ENCODE results near the gene HOXA6.
A peak's percentile ranks its signal among the peaks of the same experiment; 100 is the strongest.

The HOXA6 gene

DNA sequence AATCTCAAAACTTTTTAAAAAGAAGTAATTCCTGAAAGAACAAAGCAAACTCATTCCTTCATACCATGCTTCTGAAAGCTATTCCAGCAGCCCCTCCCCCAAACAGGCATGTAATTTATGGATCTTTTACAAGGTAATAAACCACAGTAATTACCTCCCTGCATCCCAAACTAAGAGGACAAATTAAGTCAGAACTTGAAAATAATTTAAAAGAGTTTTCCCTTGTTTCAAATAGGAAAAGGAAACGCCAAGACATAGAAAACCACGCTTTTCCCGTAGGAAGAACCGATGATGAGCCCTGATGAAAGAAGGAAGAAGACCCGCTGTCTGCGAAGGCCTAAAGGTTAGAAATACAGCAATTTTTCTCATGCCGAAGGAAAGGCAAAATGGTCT lies 25.9 kb downstream of the HOXA6 start:
- DNase-seq, result no peak

DNA sequence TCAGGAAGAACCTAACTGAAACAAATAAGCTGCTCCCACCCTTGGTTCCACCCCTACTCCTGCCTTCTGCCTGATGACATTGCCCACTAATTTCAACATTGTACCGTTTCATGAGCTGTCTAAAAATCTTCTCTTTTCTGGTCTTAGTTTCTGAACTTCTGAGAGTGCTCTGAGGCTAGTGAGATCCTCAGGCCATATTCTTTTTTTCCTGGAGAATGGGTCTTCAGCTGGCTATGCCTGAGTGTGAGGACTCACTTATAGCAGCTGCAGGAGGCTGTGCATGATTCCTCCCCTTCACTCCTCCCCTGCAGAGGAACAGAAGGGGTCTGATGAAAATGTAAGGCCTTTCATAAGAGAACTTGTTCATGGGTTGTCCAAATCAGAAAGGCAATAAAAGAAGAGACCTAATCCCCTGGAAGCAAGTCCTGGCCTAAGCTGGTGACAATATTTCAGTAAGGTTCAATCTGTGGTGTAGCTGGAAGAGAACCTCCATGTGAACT lies 28.1 kb downstream of the HOXA6 start:
- DNase-seq, result no peak

DNA sequence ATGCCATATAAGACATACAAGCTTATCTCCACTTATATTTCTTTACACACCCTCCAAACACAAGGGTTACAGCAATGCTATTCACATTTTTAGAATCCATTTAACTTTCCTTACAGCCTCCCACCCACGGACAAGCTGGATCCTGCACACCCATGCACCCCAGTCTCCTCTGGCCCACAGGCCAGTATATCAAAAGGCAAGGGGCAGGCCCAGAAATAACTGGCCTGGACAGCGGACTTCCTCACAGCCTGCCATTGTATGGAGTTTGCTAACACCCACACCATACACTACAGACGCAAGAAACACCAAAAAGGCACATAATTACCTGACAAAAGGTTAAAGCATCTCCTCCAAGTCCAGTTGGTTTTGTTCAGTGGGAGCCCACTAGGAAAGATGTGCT lies 29.0 kb downstream of the HOXA6 start:
- no peak for DNase-seq

DNA sequence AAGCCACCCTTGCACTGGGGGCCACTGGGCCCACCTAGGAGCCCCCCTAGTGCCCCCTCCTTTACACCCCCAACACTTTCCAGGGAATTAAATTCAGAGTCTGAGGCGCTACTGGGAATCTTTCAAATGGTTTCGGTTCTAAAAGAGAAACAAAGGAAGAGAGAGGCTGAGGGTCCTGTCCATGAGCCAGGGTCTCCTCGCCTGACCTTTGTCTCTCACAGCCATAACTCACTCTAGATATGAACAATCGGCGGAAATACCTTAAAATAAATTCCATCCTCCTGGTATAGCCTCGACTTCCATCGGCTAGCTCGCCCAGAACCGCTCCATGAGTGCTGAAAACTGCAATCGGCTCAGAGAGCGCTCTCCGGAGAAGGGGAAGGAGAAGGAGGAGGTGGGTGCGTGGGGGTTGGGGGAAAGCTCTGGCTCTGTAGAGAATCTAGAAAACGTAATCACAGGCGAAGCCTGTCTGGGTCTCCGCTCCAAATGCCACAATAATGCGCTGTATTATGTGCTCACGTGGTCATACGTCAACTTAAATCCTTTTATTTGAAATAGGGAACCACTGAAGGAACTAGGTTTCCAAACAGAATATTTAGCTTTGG lies 29.6 kb downstream of the HOXA6 start:
- DNase-seq, result no peak

DNA sequence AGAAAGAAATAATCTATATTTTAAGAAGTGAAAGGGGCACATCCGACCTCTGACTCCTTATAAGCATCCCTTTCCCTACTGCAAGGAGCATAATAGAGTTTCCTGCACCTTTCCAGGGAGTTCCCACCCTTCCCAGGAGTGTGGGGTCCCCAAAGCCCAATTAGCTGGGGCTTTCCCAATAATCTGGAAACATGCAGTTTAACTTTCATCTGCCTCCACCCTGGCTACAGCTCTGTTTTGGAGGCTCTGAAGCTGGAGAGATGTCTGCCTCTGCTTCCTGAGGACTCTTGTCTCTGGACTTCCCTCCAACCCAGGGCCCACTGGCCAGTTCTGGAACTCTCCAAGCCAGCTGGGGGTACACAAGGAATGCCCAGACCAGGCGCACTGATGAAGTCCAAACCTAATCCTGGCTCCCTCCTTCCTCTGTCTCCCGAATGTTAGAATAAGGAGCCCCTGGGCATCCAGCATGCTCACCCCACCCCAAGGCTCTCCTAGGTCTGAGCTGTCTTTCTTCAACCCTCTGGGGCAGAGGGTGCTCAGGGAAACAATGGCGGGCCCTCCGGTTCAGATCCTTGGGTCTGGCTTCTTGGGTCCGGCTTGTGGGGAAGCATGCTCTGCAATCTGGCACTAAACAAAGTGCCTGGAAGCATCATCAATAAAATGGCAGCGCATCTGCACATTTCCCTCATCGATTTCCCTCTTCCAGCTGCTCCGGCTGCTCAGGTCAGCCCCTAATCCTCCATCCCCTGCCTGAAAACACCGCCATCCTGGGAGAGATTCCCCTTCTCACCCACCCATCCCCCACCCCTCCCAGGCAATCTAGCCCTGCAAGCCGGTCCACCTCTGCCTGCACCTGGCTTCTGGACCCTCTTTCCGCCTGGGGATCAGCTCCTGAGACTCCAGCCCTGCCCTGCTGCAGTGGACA lies 30.4 kb downstream of the HOXA6 start:
- no peak for DNase-seq

DNA sequence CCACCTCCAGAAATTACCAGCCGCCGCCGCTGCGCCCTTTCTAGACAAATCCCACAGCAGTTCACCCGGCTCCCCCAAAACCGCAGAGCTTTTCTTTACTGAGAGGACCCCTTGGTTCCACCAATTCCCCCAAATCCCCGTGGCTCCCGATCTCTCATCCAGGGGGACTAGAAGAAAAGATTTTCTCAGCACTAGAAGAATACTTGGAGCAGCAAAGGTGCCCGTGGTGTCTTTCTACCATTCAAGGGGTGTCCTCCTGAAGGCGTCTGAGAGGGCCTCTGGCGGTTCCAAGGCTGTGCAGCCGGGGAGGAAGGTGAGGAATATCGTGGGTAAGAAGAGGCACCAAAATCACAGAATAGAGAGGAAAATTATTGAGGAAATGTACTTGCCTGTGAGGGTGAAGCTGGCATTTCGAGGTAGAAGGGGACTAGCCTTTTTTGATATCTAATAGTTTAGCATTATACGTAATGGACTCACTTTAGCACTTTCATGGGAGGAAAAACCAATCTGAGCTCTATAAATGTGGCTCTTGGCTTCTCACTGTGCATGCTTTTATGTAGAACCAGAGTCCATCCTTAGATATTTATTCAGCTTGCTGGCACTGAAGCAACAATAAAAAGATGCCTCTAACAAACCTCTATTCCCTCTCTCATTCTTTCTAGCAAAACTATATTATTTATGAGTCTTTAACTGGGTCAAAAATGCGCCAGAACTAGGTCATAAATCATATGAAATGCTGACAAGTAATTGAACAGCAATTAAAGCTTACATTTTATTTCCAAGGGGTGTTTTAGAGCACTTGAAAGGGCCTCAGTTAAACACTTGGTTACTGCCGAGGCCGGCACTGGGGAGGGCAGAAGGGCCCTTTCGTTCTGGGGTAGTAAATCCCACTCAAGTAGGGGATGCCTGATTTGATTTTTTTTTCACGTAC lies 31.3 kb downstream of the HOXA6 start:
- no peak for DNase-seq

DNA sequence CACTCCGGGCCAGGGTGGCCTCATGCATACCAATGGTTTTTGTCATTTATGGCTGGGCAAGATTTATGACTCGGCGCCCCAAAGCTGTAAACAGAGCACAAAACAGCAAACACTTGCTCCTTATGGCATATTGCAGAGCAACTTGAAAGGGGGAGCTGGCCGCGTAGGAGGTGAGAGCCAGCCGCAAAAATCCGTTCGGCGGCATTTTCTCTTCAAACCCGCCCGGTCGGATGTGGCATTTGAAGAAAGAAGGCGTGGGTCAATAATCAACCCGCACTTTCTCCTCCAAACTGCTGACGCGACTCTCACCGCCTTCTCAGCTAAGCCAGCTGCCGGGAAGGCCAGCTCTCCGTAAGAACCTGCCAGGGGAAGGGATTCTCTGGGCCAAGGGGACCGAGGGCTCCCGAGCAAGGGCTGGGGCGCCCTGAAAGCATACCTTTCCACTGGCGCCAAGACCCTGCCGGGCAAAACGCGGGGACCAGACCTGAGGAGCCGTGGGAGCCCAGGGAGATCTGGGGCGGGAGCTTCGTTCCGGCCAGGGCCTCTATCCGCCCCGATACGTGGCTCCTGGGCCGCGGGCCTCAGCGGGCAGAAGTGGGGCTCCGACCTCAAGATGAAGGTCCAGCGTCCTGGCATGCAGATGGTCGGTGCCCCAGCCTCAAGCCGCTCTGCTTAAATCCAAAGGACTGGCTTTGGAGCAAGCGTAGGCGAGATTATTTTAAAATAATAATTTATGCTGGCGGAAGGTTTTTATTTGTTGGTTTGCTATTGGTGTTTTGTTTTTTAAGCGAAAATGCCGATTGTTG lies 32.1 kb downstream of the HOXA6 start:
- peak; percentile 86 for DNase-seq

DNA sequence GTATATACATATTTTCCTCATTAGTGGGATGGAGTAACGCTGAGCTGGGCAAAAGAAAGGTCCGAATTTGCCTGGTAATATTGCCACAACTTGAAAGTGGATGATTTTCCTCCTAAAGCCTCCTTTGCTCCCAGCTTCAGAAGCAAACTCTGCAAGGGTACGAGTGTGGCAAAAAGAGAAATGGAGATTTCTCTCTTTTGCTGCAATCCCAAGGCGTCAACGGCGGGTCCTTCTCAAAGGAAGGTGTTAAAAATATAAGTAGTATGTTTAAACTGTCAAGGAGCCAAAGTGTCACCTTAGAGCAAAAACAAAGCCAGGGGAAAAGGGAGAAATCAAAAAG lies 32.7 kb downstream of the HOXA6 start:
- no peak for DNase-seq

DNA sequence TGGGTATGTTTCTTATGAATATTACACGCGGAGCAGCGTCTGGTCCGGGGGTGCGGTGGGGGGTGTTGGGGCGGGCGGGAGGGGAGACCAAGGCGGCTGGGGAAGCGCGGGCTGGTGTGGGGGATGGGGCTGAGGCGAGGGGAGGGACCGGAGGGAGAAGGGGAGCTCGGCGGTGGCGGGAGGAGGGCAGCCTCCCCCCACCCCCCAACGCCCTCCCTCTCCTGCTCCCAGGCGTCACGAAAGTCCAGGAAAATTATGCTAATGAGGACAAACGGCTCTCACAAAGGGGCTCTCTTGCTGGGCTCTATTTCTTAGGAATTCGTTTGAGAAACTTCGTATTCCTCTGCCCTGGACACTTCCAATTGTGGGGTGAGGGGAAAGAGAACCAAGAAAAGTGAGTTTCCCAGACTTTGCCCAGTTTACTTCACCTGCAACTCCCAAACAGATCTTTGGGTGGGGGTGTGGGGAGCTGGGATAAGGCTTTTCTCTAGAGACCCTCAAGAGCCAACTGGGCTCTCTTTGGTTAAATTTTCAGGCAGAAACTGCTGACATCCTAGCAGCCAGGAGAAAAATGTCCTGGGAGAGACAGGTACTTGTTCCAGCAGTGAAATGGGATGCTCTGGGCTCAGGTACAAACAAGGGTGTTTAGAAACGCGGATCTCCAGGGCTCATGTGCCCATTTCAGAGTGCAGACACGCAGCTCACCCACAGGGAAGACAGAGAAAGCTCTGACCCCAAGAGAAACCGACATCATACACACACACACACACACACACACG lies 33.4 kb downstream of the HOXA6 start:
- no peak for DNase-seq

DNA sequence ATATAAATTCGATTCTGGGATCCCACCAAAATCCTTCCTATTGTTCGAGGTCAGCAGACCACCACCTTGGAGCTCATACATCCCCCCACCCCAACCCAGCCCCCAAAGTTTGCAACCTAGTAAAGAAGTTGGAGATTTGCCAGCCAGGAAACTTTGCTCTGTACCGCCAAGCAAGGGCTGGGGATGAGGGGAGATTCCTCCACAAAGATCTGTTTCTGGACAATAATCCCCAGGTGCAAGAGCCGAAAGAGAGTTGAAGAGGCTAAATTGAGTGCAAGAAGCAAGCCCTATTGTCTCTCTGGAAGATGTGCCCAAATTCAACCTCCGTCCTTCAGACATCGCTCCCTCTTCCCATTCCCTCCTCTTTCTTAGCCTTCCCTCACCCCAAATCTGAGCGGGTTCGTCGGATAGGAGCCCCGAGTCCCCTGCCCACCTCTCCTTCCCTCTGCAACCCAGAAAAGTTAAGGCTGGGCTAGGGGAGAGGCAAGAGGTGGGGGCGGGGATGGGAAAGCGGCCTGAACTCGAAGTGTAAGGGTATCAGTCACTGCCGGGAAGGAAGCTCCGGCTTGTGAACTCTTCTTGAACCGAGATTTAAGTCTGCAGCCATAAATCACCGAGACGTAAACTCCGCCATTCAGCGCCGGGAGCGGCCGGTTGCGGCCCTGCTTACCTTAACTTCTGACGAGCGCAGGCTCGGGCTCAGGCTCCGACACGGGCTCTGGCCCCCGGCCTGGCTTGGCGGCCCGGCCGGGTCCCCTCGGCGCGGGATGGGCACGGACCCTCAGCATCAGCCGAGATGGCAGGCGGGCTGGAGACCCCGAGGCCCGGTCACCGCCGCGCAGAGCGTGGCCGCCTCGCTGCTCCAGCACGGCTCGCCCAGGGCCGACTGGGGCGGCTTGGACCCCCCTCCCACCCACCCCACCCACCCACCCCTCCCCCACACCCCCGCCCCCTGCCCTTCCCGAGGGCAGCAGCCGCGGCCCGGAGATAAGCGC lies 34.3 kb downstream of the HOXA6 start:
- no peak for DNase-seq

DNA sequence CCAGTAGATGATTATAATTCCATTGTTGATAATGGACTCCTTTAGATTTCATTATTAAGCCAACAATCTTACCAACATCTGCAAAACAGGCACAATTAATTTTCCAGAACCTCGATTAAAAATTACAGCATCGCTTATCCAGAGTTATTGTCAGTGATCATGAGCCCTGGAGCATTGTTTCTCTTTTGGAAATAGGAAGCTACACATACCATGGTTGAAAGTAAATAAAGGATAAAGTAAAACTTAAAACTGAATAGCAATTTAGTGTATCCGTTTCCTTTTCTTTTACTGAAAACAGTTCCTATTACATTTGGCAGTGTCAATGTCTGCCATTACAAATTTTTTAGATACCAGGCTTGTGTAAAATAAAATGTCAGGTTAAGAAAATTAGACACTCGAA lies 35.2 kb downstream of the HOXA6 start:
- no peak for DNase-seq

DNA sequence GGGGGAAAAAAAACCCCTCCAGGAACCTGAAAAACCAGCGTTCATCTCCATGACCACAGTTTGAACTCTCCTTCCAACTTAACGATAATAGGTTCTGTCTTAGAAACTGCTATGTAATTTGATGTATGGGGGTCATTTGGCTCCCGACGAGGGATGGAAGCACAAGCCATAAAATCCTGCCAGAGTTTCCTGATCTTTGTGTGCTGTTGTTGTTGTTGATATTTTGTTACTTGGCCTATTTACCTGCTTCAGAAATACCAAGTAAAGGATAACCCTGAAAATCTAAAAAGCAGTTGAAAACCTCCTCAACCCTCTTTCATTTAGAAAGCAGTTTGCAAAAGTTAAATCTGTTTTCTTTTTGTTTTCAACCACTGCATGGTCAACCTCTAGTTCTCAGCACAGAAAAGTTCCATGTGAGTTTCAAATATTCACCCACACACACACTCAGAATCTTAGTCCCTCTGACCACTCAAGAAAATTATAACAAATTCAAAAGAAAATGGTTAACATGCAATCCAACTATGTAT lies 35.8 kb downstream of the HOXA6 start:
- no peak for DNase-seq

DNA sequence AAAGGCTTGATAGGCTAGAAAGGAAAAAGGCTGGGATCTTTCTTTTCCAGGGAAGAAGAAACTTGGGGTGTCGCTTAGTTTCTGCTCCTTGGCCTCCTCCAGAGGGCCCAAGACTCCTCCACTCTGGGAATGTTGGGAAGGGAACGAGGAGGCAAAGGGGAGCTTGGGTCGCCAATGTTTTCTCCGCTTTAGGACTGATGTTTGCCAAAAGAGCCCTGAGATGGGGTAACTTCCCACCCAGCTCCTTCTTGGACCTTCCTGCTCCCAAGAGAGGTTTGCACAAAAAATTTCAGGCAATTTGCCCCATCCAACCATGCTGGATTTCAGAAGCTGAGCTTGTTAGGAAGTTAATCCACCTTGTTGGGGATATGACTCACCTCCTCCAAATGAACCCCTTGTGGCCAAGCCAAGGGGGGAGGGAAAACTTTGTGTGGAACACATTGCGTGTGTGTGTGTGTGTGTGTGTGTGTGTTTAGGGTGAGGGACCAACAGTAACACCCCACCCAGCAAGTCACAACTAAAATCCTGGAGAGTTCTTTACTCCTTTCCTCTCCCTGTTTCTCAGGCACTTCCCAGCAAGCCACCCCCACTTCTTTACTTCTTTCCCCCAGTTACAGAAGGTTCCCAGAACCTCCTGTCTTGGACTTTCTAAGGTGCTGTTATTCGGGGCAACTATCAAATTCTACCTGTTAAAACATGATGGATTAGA lies 36.4 kb downstream of the HOXA6 start:
- peak; percentile 53 for DNase-seq

DNA sequence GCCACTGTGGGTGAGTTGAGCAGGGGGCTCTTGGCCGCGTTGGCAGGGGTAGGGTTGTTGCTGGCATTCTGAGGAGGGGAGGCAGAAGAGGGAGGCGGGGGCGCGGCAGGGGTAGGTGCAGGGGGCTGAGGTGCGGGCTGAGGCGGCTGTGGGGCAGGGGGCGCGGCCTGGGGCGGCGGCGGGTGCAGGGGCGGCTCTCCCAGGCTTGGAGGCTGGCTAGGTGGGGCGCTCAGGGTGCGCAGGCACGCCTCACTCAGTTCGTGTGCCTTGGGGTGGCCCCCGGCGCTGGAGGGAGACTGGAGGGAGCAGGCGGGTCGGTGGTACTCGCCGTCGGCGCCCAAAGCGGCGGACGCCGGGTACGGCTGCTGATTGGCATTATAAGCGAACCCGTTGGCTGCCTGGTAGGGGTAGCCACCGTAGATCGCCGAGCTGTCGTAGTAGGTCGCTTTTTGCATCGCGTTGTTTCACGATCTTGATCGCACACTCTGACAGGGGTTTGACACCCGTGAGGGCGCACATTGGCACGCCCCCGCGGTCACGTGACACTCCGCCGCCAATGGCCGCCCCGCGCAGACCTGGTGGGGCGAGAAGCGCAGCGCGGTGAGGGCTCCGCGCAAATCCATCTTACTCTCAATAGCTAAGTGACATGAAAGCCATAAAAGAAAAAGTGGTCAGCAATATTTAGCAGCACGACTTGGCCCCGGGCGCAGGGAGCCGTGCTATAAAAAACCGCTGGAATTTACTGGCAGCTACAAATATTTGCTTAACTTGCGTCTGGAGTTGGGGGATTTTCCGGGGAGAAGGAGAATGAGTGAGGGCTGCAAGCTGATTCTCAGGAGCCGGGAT lies 37.2 kb downstream of the HOXA6 start:
- DNase-seq, result peak; percentile 83

DNA sequence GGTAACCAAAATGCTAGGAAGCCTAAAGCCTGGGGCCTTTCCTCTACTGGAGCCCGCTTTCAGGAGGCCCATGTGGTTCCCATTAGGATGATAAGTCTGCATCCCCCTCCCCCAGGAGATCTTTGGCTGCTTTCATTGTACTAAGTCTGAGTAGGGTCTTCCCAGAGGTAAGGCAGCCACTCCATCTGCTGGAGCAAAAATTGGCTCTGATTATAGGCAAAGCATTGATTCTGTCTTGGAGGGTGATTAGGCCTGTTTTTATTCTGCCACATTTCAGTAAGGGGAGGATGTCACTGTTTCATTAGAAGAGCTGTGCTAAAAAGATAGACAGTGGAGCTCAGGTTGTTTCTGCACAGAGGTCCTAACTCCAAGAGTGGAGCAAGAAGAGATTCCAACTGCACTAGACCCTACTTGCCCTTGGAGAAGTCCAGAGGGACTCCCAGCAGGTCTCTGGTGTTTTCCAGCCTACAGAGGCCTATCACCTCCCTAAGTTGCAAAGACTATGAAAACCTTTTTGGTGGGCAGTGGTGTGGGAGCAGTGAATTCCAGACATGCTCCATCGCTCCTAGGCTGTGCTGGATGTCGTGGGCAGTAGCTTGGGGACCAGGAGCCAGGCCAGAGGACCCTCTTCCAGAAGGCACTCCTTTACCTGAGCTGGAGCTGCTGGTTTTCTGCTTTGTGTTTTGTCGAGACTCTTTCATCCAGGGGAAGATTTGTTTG lies 37.9 kb downstream of the HOXA6 start:
- no peak for DNase-seq

DNA sequence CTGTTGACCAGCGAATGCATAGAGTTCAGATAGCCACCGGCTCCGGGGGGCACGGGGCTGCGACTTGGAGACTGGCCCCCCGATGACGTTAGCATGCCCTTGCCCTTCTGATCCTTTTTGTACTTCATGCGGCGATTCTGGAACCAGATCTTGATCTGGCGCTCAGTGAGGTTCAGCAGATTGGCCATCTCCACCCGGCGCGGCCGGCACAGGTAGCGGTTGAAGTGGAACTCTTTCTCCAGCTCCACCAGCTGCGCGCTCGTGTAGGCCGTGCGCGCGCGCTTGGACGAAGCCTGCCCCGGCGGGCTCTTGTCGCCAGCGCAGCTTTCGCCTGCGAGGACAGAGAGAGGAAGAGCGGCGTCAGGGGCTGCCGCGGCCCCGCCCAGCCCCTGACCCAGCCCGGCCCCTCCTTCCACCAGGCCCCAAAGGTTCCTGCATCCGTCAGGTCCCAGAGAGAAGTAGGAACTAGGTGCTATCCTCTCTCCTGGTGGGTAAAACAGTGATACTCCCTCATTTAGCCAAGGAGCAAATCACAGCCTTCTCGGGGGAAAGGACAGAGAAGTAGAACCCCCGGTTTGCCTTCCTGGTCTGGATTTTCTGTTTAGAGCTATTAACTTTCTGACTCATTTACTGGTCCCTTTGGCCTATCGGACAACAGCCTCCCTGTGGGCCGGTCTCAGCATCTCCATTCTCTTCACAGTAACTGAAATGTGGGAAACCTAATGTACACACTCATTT lies 39.0 kb downstream of the HOXA6 start:
- DNase-seq, result no peak
